ENCODE results near the gene NMUR1.

The NMUR1 gene

GRCh38 chr2:231524477-231525247 is 5.6 kb downstream of the NMUR1 start:
- DNase-seq = no peak

DNA sequence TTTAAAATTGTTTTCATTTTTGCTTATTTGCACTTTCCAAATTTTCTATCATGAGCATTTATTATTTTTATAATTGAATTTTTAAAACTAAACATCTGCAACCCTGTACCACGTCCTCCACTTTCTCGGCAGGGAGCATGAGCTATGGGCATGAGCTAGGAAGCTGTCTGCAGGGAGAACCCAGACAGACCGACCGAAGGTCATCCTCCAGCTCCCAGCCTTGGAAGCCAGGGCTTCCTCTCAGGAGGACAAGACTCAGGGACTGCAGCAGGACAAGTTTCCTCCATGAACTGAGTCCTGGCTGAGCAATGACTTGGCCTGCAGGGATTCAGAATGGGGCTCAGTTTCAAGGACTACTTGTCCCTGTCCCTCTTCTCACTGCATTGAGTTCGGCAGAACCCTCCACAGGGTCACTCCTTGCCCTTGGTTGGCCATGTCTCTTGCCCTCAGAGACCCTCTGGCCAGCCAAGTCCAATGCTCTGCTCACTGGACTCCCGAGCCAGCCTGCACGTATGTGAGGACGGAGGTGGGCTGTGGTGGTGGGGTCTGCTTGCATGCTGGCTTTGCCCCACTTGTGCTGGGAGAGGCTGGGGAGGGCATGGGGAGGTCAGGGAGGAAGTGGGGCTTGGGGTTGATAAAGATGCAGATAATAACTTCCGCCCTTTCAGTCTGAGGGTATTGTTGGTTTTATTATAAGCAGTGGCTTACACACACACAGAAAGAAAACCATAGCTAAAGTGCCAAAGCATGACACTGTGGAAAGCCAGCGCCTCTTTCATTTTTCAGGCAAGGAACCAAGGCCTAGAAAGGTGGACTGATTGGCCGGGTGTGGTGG is 6.6 kb downstream of the NMUR1 start:
- DNase-seq = no peak

- no peak for DNase-seq
These were observed 7.6 kb downstream of the NMUR1 start for GRCh38 chr2:231522418-231523180.

DNA sequence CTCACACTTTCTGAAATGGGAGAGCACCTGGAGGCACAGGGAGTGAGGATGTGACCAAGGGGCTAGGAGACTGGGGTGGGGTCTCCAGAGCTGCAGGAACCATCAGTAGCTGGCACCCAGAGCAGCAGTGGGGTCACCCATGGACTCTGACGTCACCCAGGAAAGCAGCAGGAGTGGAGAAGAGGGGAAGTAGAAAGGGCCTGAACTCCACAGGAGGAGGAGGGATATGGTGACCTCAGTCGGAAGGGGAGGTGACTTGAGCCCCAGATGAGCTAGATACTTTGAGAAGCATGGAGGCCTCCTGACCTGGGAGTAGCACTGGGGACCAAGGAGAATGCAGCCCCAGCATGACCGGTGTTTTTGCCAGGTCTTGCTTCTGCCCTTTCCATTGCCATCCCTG is 8.8 kb downstream of the NMUR1 start:
- DNase-seq = no peak

DNA sequence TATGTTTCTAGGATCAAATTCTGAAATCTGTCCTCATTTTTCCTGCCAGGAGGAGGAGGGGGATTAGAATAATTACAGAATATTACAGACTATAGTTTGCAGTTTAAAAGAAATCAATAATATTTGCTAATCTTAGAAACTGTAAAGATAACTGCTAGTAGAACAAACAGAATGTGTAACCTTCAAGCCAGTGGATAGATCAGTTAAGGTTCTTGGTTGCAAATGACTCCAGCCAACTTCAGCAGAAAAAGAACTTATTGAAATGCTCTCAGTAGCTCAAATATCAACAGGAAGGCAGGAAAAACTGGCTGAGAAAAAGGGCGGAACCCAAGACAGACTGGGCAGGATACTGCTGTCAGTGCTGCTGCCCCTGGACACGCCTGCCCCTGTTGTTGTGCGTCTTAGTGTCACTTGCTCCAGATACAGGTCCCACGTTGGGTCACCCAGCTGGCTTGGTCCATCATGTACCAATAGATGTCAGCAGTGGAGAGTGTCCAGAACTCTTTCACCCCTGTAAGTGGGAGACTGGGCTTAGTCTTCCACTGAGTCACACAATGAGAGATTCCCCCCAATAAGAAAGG is 10.2 kb downstream of the NMUR1 start:
- no peak for DNase-seq

DNA sequence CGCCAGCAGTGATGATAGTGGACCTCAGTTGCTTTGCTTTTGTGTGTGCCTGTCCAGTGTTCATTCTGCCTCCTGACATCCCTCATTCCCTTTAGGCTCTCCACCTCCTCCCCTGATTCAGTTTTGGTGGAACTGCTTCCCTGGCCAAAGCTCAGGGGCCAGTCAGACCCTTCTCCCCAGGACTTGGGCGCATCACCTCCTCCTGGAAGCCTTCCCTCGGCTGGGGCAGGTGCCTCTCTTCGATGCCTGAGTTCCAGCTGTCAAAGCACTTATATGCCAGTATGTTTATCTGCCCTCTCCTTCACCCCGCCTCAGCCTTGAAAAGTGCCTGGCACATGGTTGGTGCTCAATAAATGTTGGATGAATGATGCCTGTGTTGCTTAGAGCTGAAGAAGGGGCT is 11.5 kb downstream of the NMUR1 start:
- no peak for DNase-seq

DNA sequence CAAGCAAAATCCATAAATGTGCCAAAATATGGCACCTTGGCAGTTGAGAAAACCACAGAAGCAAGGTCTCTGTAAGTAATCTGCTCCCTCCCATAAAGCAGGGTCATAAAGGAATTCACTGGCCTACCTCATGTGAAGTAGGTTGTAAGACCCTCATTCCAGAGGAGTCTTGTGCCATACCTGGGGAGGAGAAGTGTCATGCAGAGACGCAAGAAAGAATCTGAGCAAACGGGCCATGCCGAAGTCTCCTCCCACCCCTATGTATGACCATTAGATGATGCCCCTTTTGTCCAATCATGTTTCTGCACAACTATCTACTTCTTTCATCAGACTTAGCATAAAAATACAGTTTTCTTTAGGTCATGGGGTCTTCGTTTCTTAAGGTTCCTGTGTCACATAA is 14.6 kb downstream of the NMUR1 start:
- no peak for DNase-seq

GRCh38 chr2:231514951-231515297 is 15.3 kb downstream of the NMUR1 start:
- no peak for DNase-seq

DNA sequence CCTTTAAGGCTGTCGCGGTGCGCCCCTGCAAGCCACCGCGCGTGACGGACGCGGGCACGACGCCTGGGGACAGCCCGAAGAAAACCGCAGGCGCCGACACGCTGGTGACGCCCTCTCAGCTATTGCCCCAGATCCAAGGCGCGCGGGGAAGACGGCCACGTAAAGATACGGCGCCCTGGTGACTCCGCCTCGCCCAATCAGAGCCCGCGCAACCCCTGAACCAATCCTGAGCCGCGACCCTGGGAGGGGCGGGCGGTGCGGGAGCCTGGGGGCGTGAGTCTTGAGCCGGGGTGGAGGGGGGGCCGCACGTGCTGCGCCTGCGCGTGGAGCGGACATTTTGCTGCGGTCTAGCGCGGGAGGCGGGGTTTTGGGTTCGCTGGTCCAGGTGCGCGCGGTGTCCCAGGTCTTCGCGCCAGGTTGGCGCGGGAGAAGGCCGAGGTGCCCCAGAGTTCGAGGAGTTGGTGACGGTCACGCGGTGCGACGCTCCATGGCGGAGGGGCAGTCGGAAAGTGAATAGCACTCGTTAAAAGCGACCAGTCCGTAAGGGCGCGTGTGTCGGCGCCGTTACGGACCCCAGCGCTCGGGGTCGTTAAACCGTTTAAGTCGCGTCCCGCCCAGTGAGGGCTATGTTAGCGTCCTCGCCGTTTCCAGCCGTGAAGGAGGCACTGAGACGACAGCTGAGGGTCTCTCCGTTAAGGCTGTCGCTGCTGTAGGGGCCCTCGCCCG is 15.9 kb downstream of the NMUR1 start:
- DNase-seq = peak; percentile 50

DNA sequence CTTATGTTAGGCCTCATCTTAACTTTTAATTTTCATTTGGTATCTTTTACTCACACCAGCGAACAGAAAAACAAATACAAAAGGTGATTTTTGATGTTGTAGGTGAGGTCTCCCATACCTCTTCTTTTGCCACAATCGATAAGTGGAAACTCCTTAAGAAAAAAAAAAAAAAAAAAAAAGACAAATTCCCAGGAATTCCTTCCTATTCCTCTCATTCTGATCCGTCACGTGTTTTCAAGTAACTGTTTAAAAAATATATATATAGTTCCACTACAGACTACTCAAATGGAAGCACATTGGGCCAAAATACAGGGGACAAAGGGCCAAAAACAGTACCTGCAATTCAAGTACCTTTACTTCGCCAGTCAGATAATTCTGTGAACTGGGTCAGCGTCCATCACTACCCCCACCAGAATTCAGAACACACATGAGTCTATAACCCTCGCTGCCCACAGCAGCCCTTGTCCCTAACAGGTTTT is 16.5 kb downstream of the NMUR1 start:
- DNase-seq = no peak

- no peak for DNase-seq
These were observed 18.0 kb downstream of the NMUR1 start for GRCh38 chr2:231512222-231512621.

DNA sequence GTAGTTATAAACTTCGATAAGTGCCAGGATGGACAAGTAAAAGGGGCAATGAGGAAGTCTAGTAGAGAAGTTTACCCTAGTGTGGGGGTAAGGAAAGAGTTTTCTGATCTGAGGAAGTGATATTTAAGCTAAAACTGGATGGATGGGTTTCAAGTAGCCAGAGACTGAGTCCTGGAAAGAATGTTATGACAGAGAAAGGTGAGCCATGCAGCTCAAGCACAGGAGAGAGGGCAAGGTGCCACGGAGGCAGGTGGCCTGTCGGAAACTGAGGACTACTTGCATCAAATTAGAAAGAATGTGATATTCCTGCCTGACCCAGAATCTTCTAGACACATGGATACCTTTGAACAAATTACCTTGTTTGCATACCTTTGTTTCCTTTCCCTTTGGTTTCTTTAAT is 26.5 kb downstream of the NMUR1 start:
- DNase-seq = no peak

GRCh38 chr2:231502596-231502995 is 27.6 kb downstream of the NMUR1 start:
- no peak for DNase-seq

- no peak for DNase-seq
These were observed 32.6 kb downstream of the NMUR1 start for GRCh38 chr2:231497651-231498050.

GRCh38 chr2:231494669-231495068 is 35.6 kb downstream of the NMUR1 start:
- no peak for DNase-seq

DNA sequence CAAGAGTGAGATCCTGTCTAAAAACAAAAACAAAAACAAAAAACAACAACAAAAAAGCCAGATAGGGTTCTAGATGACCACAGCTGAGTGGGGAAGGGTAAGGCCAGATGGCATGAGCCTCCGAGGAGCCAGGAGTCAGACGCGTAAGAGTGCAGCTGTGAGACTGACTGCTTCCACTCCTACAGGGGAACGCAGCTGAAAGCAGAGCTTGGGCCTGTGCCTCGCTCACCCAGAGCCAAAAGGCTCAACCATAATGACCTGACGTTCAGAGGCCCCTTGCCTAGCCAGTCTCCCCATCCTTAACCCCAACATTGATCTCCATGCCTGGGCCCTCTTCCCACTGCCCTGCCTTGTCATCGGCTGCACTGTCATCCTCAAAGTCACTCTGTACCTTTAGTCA is 39.4 kb downstream of the NMUR1 start:
- no peak for DNase-seq

DNA sequence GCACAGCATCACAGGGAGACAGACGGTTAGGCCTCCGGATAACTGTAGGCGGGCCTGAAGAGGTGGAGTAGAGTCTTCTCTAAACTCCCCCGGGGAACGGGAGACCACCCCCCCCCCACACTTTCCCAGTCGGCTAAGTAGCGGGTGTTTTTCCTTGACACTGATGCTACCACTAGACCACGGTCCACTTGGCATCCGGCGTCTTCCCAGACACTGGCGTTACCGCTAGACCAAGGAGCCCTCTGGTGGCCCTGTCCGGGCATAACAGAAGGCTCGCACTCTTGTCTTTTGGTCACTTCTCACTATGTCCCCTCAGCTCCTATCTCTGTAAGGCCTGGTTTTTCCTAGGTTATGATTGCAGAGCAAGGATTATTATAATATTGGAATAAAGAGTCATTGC is 40.3 kb downstream of the NMUR1 start:
- no peak for DNase-seq

DNA sequence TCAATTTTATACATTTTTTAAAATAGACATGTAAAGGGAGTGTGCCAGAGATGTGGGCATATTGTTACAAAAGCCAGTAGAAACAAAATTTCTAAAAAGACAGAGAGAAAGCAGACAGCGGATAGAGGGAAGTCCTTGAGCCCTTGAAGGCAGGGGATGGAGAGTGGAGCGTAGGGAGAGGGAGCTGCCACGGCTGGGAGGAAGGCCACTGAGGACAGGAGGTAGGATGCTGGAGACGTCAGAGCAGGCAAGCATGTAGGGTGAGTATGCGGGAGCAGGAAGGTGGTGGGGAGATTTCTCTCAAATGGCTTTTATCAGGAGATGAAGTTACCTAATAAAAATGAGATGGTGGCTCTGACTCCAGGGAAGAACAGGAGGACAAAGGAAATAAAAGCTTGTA is 41.9 kb downstream of the NMUR1 start:
- no peak for DNase-seq

GRCh38 chr2:231486851-231487596 is 43.2 kb downstream of the NMUR1 start:
- no peak for DNase-seq

GRCh38 chr2:231483398-231484329 is 46.6 kb downstream of the NMUR1 start:
- DNase-seq = no peak

Measured in NCI-H187 treated with DMSO at 0.1 percent for 48 hours (cell line).